Endothelial cell of umbilical vein (primary cell): ENCODE measurements around the gene CNTN5. TPM values are rescaled to one million over a fixed set of nuclear protein-coding genes. Genes with fewer than 3 reads are reported as not detected.

Experiments used
- BruUV-seq: library from RNA; stranded (reverse); fragments of 400-500 nt; replicated peaks from 2 replicates; lab custom pipeline; 2021; lab: Mats Ljungman, UMichigan
- CTCF ChIA-PET: fragments of 300-600, 350-600 bp; sonication (Branson Sonifier 250); formaldehyde crosslinking; loops from one replicate; lab custom pipeline; 2021; ENCODE audit warnings: antibody characterized with exemption, inconsistent platforms; lab: Charles Lee
- POLR2A ChIA-PET: fragments of 300-600, 350-600 bp; sonication (Branson Sonifier 250); formaldehyde crosslinking; loops from one replicate; lab custom pipeline; 2021; ENCODE audit warnings: antibody characterized with exemption, inconsistent platforms; lab: Charles Lee
- DNase-seq: peaks from one replicate; pipeline ENCODE4 v3.0.0-alpha.2; 2011; ENCODE audit warnings: low read depth, low spot score
- FAIRE-seq: peaks from 2 replicates; lab custom pipeline; 2011; peaks lifted over from hg19 to GRCh38; lab: Jason Lieb, UNC
- H2AFZ ChIP-seq: 2 replicates; pipeline ENCODE4 v1.6.0; 2012; ENCODE audit warnings: low read depth, low read length, control low read depth, inconsistent platforms
- H3K27ac ChIP-seq: 2 replicates; pipeline ENCODE4 v1.5.1; 2011; ENCODE audit warnings: low read depth, mild to moderate bottlenecking, control low read depth, low read length, moderate library complexity; ENCODE audit not compliant: insufficient read depth
- H3K27me3 ChIP-seq, 2 experiments: 2 replicates each; pipeline versions ENCODE4 v1.6.0 to v1.6.1; 2011; ENCODE audit warnings: low read length in 2 of 2, mixed read lengths in 1 of 2; ENCODE audit not compliant: control insufficient read depth in 2 of 2, insufficient read depth in 2 of 2
- H3K36me3 ChIP-seq, 2 experiments: 2 replicates in 1 of 2; 3 replicates in 1 of 2; pipeline ENCODE4 v1.5.1; 2011; ENCODE audit warnings: low read length in 2 of 2, mild to moderate bottlenecking in 1 of 2, moderate library complexity in 1 of 2; ENCODE audit not compliant: control insufficient read depth in 2 of 2, insufficient read depth in 2 of 2; ENCODE audit errors: extremely low read depth in 1 of 2
- H3K4me1 ChIP-seq: 3 replicates; pipeline ENCODE4 v1.5.1; 2011; ENCODE audit warnings: mild to moderate bottlenecking, low read length; ENCODE audit not compliant: control insufficient read depth, insufficient read depth; ENCODE audit errors: extremely low read depth
- H3K4me2 ChIP-seq: 2 replicates; pipeline ENCODE4 v1.6.1; 2011; ENCODE audit warnings: low read length, control low read depth, mixed read lengths; ENCODE audit not compliant: insufficient read depth
- H3K4me3 ChIP-seq, 3 experiments: fragments of 200-600 bp in 1 of 3; sonication (generic), shearing (Covaris generic) in 1 of 3; replicated peaks in 1 of 3; 2 replicates each; pipeline ENCODE4 v1.5.1; 2011 to 2016; ENCODE audit warnings: control low read depth in 3 of 3, low read length in 3 of 3, mild to moderate bottlenecking in 2 of 3, inconsistent platforms in 1 of 3, low read depth in 1 of 3, moderate library complexity in 1 of 3; ENCODE audit not compliant: insufficient read depth in 1 of 3
- H3K79me2 ChIP-seq: 2 replicates; pipeline ENCODE4 v1.6.0; 2012; ENCODE audit warnings: low read length, inconsistent platforms; ENCODE audit not compliant: control insufficient read depth, insufficient read depth
- H3K9ac ChIP-seq: replicated peaks from 2 replicates; pipeline ENCODE3; 2011; ENCODE audit warnings: low read length, control low read depth; ENCODE audit not compliant: insufficient read depth; ENCODE audit errors: extremely low read depth
- H3K9me1 ChIP-seq: replicated peaks from 3 replicates; pipeline ENCODE4 v1.6.0; 2011; ENCODE audit warnings: mild to moderate bottlenecking, low read length; ENCODE audit not compliant: control insufficient read depth, insufficient read depth; ENCODE audit errors: extremely low read depth
- H3K9me3 ChIP-seq: replicated peaks from 2 replicates; pipeline ENCODE4 v1.5.1; 2012; ENCODE audit warnings: low read length, inconsistent platforms; ENCODE audit not compliant: control insufficient read depth, insufficient read depth
- H4K20me1 ChIP-seq: replicated peaks from 2 replicates; pipeline ENCODE3; 2011; ENCODE audit warnings: mild to moderate bottlenecking, low read length; ENCODE audit not compliant: control insufficient read depth, insufficient read depth; ENCODE audit errors: extremely low read depth
- EZH2 ChIP-seq: IDR thresholded peaks from 2 replicates; pipeline ENCODE4 v1.6.1; 2012; ENCODE audit warnings: borderline replicate concordance, low read depth, mild to moderate bottlenecking, moderate library complexity, low read length, inconsistent platforms; ENCODE audit not compliant: severe bottlenecking
- FOS ChIP-seq: IDR thresholded peaks from 2 replicates; pipeline ENCODE4 v1.6.1; 2011; ENCODE audit warnings: mild to moderate bottlenecking, low read length, moderate library complexity, borderline replicate concordance; ENCODE audit not compliant: insufficient read depth
- GATA2 ChIP-seq: IDR thresholded peaks from 2 replicates; pipeline ENCODE4 v1.7.0; 2011; ENCODE audit warnings: low read depth, mild to moderate bottlenecking, moderate library complexity, mixed read lengths, low read length; ENCODE audit not compliant: insufficient read length, insufficient read depth
- JUN ChIP-seq: IDR thresholded peaks from 2 replicates; pipeline ENCODE4 v1.6.1; 2011; ENCODE audit warnings: borderline replicate concordance, low read depth; ENCODE audit not compliant: insufficient read length, insufficient read depth
- MYC ChIP-seq: IDR thresholded peaks from one replicate; pipeline ENCODE4 v1.6.1; 2011; ENCODE audit warnings: mild to moderate bottlenecking, low read depth, low read length
- POLR2A ChIP-seq: IDR thresholded peaks from 2 replicates; pipeline ENCODE4 v1.6.1; 2012; ENCODE audit warnings: low read depth, mild to moderate bottlenecking, control low read depth, low read length
- POLR2AphosphoS5 ChIP-seq: IDR thresholded peaks from 2 replicates; pipeline ENCODE4 v1.6.1; 2012; ENCODE audit warnings: low read depth, mild to moderate bottlenecking, control low read depth, low read length, moderate library complexity; ENCODE audit not compliant: insufficient read depth
- dilution Hi-C: fragments of 300-500 bp; cut with MboI; formaldehyde crosslinking; loops from one replicate; pipeline ENCODE4 v1.15.0; 2019; ENCODE audit warnings: low sequenced_read_pairs; ENCODE audit not compliant: extremely low pct_ligation_motif_present
- intact Hi-C: fragments of 100-400 bp; cut with micrococcal nuclease; formaldehyde crosslinking; loops from one replicate; pipeline ENCODE4 v1.10.0; 2022
- polyA plus RNA-seq, 4 experiments: library from polyadenylated mRNA; depleted of rRNA in 3 of 4; stranded (reverse) in 3 of 4; unstranded in 1 of 4; fragments of >200 nt; gene quantifications; 2 replicates each; pipeline versions ENCODE4 v1.2.1 to v1.2.3, GENCODE V29; 2011 to 2012; ENCODE audit warnings: missing spikeins in 1 of 4
- total RNA-seq: library from RNA; stranded (reverse); gene quantifications from 2 replicates; pipeline ENCODE4 v1.2.3, GENCODE V29; 2021
- TF ChIP-seq, protein P1 (sequence below): IDR thresholded peaks from 2 replicates; pipeline ENCODE4 v1.6.1; 2011; ENCODE audit not compliant: insufficient read depth, insufficient read length
- TF ChIP-seq, protein P2 (sequence below), 2 donors: IDR thresholded peaks; 1 replicate in 1 of 2; 2 replicates in 1 of 2; pipeline ENCODE4 v1.5.1; 2011; ENCODE audit warnings: low read length in 2 of 2, mild to moderate bottlenecking in 2 of 2, moderate library complexity in 2 of 2, control low read depth in 1 of 2, inconsistent platforms in 1 of 2, low read depth in 1 of 2; ENCODE audit not compliant: insufficient read depth in 1 of 2; ENCODE audit errors: extremely low read depth in 1 of 2

CNTN5 gene
- total and polyA plus RNA-seq, 2 donors (not counting 3 experiments of a cell fraction or from before 2014, with no cell fraction given), result not detected

DNA sequence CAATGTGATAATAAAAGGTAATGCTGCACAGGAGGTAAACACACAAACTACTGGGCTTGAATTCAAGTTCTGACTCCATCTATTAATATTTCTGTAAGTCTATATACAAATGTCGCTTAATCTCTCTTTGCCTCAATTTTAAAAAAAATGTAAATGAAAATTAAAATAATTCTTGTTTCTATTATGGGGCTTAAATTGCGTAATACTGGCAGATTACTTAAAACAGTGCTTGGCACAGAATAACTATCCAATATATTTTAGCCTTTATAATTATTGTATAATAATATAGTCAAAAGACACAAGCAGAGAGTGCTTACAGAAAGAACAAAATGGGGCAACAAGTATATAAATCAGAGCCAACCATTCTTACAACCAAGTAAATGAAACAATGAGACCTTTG lies 489.1 kb downstream of the CNTN5 start:
- no TSS peak for BruUV-seq

More for the DNA sequence above, 489.1 kb downstream of the CNTN5 start:
- Histone ChIP-seq H3K4me1 (no peaks in the 10 kb centered on the region), H3K27me3 (no peaks in the 10 kb centered on the region), H3K4me2 (no peak overlapping the region), H3K27ac (no peak overlapping the region), H2AFZ (no peak overlapping the region), H3K4me3 (no peak overlapping the region), H3K9me3 (peaks cover 4% of the 10 kb centered on the region), H3K79me2 (no peaks in the 10 kb centered on the region), H3K9me1 (no peaks in the 10 kb centered on the region), H4K20me1 (no peaks in the 10 kb centered on the region), H3K9ac (no peak overlapping the region), H3K36me3 (no peaks in the 10 kb centered on the region)
- POLR2A ChIA-PET, result no interaction called here
- FAIRE-seq (no peak), DNase-seq (no peak)
- CTCF ChIA-PET, result no interaction called here
- dilution Hi-C loops (no loop called here), intact Hi-C loops (no loop called here)
- TF ChIP-seq, protein P1, sequence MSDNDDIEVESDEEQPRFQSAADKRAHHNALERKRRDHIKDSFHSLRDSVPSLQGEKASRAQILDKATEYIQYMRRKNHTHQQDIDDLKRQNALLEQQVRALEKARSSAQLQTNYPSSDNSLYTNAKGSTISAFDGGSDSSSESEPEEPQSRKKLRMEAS, result no peak
- no peak for TF ChIP-seq FOS
- TF ChIP-seq POLR2AphosphoS5, result no peak
- TF ChIP-seq, protein P2, sequence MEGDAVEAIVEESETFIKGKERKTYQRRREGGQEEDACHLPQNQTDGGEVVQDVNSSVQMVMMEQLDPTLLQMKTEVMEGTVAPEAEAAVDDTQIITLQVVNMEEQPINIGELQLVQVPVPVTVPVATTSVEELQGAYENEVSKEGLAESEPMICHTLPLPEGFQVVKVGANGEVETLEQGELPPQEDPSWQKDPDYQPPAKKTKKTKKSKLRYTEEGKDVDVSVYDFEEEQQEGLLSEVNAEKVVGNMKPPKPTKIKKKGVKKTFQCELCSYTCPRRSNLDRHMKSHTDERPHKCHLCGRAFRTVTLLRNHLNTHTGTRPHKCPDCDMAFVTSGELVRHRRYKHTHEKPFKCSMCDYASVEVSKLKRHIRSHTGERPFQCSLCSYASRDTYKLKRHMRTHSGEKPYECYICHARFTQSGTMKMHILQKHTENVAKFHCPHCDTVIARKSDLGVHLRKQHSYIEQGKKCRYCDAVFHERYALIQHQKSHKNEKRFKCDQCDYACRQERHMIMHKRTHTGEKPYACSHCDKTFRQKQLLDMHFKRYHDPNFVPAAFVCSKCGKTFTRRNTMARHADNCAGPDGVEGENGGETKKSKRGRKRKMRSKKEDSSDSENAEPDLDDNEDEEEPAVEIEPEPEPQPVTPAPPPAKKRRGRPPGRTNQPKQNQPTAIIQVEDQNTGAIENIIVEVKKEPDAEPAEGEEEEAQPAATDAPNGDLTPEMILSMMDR (IDR thresholded peaks at IDR 0.05; ENCODE audit: extremely low read depth in 1 of 2, insufficient read depth in 1 of 2, low read depth in 1 of 2, low read length in 2 of 2), result no peak
- no peak for TF ChIP-seq GATA2
- no peak for TF ChIP-seq JUN
- TF ChIP-seq MYC, result no peak
- TF ChIP-seq POLR2A, result no peak
- TF ChIP-seq EZH2, result no peak
